GM18907 (cell line): ENCODE measurements around the gene LGR6.
A peak's percentile ranks its signal among the peaks of the same experiment; 100 is the strongest.
"Not testable (repeated sequence)": the region's sequence is repeated elsewhere in the genome, so short reads cannot be mapped to it uniquely, and the experiment has no call there.

ENCODE experiments used
- ATAC-seq: cut with Tn5 transposase; IDR thresholded peaks from one replicate; pipeline ENCODE4 v1.9.1; 2021; ENCODE audit warnings: mild to moderate bottlenecking, moderate library complexity; ENCODE audit not compliant: unreplicated experiment

LGR6 gene

GRCh38 chr1:202317941-202318925, 124.6 kb downstream of the LGR6 start:
- ATAC-seq, result no peak

- no peak for ATAC-seq
Measured at GRCh38 chr1:202319381-202320080, 125.9 kb downstream of the LGR6 start.

GRCh38 chr1:202320081-202320405, 126.4 kb downstream of the LGR6 start:
- ATAC-seq, result no peak

GRCh38 chr1:202323731-202324130, 130.1 kb downstream of the LGR6 start:
- ATAC-seq, result no peak

GRCh38 chr1:202324646-202325045, 131.0 kb downstream of the LGR6 start:
- ATAC-seq, result no peak

GRCh38 chr1:202329891-202330290, 136.3 kb downstream of the LGR6 start:
- ATAC-seq, result no peak

GRCh38 chr1:202333861-202334260, 140.3 kb downstream of the LGR6 start:
- ATAC-seq, result no peak

GRCh38 chr1:202343652-202344349, 150.2 kb downstream of the LGR6 start:
- no peak for ATAC-seq

GRCh38 chr1:202348005-202348508, 154.5 kb downstream of the LGR6 start:
- no peak for ATAC-seq

GRCh38 chr1:202348509-202349205, 155.1 kb downstream of the LGR6 start, which contains the start of gene PPP1R12B:
PPP1R12B (plus strand) TSS chr1:202348699; CDS start chr1:202348852, 153 bp downstream.
- ATAC-seq, result peak; percentile 96

- ATAC-seq, result peak; percentile 4
Measured at GRCh38 chr1:202349206-202349928, 155.8 kb downstream of the LGR6 start.

- no peak for ATAC-seq
Measured at GRCh38 chr1:202351725-202352124, 158.1 kb downstream of the LGR6 start.

- ATAC-seq, result not testable (repeated sequence)
Measured at GRCh38 chr1:202352583-202353197, 159.1 kb downstream of the LGR6 start.

GRCh38 chr1:202355944-202356553, 162.4 kb downstream of the LGR6 start:
- ATAC-seq, result no peak

GRCh38 chr1:202357506-202357905, 163.9 kb downstream of the LGR6 start:
- ATAC-seq, result no peak

- ATAC-seq, result no peak
Measured at GRCh38 chr1:202361224-202361623, 167.6 kb downstream of the LGR6 start.

GRCh38 chr1:202361701-202362100, 168.1 kb downstream of the LGR6 start:
- ATAC-seq, result no peak

- no peak for ATAC-seq
Measured at GRCh38 chr1:202362212-202362611, 168.6 kb downstream of the LGR6 start.
